ENCODE data around the gene KIAA1671.

KIAA1671 gene

GRCh38 chr22:24977370-24978221 lies 25.1 kb downstream of the KIAA1671 start:
- H3K4me2 ChIP-seq, result no peak overlapping the region
- no peaks in the 10 kb centered on the region for H3K27me3 ChIP-seq (ENCODE audit: insufficient read depth, low read depth)
- no peak overlapping the region for H3K27ac ChIP-seq
- H3K79me2 ChIP-seq (ENCODE audit: insufficient read depth, low read depth), result no peaks in the 10 kb centered on the region
- no peak overlapping the region for H2AFZ ChIP-seq (ENCODE audit: low read depth)
- H4K20me1 ChIP-seq (ENCODE audit: insufficient read depth), result no peaks in the 10 kb centered on the region
- H3K36me3 ChIP-seq (ENCODE audit: insufficient read depth), result no peaks in the 10 kb centered on the region
- no peaks in the 10 kb centered on the region for H3K4me1 ChIP-seq (ENCODE audit: low read depth, poor library complexity, severe bottlenecking)
- no peak for TF ChIP-seq CTCF (conservative IDR thresholded peaks at IDR 0.05; ENCODE audit: low read depth, low read length)
- H3K4me3 ChIP-seq (IDR thresholded peaks at IDR 0.05; ENCODE audit: insufficient read depth, low read depth, low read length), result no peak overlapping the region
- no peak overlapping the region for H3K9ac ChIP-seq

GRCh38 chr22:24978308-24978707 lies 25.8 kb downstream of the KIAA1671 start:
- H3K27me3 ChIP-seq (ENCODE audit: insufficient read depth, low read depth), result no peaks in the 10 kb centered on the region
- no peak overlapping the region for H3K9ac ChIP-seq
- TF ChIP-seq CTCF (conservative IDR thresholded peaks at IDR 0.05; ENCODE audit: low read depth, low read length), result no peak
- no peak overlapping the region for H3K27ac ChIP-seq
- no peak overlapping the region for H2AFZ ChIP-seq (ENCODE audit: low read depth)
- no peaks in the 10 kb centered on the region for H3K36me3 ChIP-seq (ENCODE audit: insufficient read depth)
- no peak overlapping the region for H3K4me3 ChIP-seq (IDR thresholded peaks at IDR 0.05; ENCODE audit: insufficient read depth, low read depth, low read length)
- H3K79me2 ChIP-seq (ENCODE audit: insufficient read depth, low read depth), result no peaks in the 10 kb centered on the region
- H3K4me1 ChIP-seq (ENCODE audit: low read depth, poor library complexity, severe bottlenecking), result no peaks in the 10 kb centered on the region
- no peak overlapping the region for H3K4me2 ChIP-seq
- H4K20me1 ChIP-seq (ENCODE audit: insufficient read depth), result no peaks in the 10 kb centered on the region

GRCh38 chr22:24981066-24981465 lies 28.6 kb downstream of the KIAA1671 start:
- Histone ChIP-seq H3K4me1 (ENCODE audit: low read depth, poor library complexity, severe bottlenecking) (no peaks in the 10 kb centered on the region), H4K20me1 (ENCODE audit: insufficient read depth) (no peaks in the 10 kb centered on the region), H3K27me3 (ENCODE audit: insufficient read depth, low read depth) (no peaks in the 10 kb centered on the region), H2AFZ (ENCODE audit: low read depth) (no peak overlapping the region), H3K4me2 (no peak overlapping the region), H3K36me3 (ENCODE audit: insufficient read depth) (no peaks in the 10 kb centered on the region), H3K79me2 (ENCODE audit: insufficient read depth, low read depth) (no peaks in the 10 kb centered on the region), H3K27ac (no peak overlapping the region), H3K9ac (no peak overlapping the region), H3K4me3 (IDR thresholded peaks at IDR 0.05; ENCODE audit: insufficient read depth, low read depth, low read length) (no peak overlapping the region)
- TF ChIP-seq CTCF (conservative IDR thresholded peaks at IDR 0.05; ENCODE audit: low read depth, low read length), result no peak

- no peak for TF ChIP-seq CTCF (conservative IDR thresholded peaks at IDR 0.05; ENCODE audit: low read depth, low read length)
- Histone ChIP-seq H4K20me1 (ENCODE audit: insufficient read depth) (no peaks in the 10 kb centered on the region), H3K4me2 (no peak overlapping the region), H3K27me3 (ENCODE audit: insufficient read depth, low read depth) (no peaks in the 10 kb centered on the region), H3K36me3 (ENCODE audit: insufficient read depth) (no peaks in the 10 kb centered on the region), H2AFZ (ENCODE audit: low read depth) (no peak overlapping the region), H3K27ac (no peak overlapping the region), H3K79me2 (ENCODE audit: insufficient read depth, low read depth) (no peaks in the 10 kb centered on the region), H3K4me3 (IDR thresholded peaks at IDR 0.05; ENCODE audit: insufficient read depth, low read depth, low read length) (no peak overlapping the region), H3K4me1 (ENCODE audit: low read depth, poor library complexity, severe bottlenecking) (no peaks in the 10 kb centered on the region), H3K9ac (no peak overlapping the region)
These were observed 29.1 kb downstream of the KIAA1671 start for GRCh38 chr22:24981656-24982055.

Measured in KMS-11 (cell line).